Measurements from ENCODE around the gene GALNTL6. TPM values are rescaled to one million over a fixed set of nuclear protein-coding genes. Genes with fewer than 3 reads are reported as not detected.

GALNTL6 gene
- total RNA-seq, 1 experiment from 2014 or later: not detected

- no peak overlapping the region for H3K56ac ChIP-seq (ENCODE audit: insufficient read length, low read depth, low read length)
- H3K4me2 ChIP-seq (ENCODE audit: insufficient read depth, insufficient read length, low read length): no peak overlapping the region
- no peaks in the 10 kb centered on the region for H3K79me2 ChIP-seq (ENCODE audit: insufficient read depth, low read length)
- no peak overlapping the region for H2AK5ac ChIP-seq (ENCODE audit: insufficient read length, low read length)
- TF ChIP-seq CTCF (conservative IDR thresholded peaks at IDR 0.05): no peak
- H3K4me1 ChIP-seq (ENCODE audit: insufficient read depth, low read length): no peaks in the 10 kb centered on the region
- no peak overlapping the region for H3K27ac ChIP-seq (ENCODE audit: insufficient read length, low read depth, low read length)
- H3K27me3 ChIP-seq (ENCODE audit: insufficient read depth, low read length): no peaks in the 10 kb centered on the region
- H3K18ac ChIP-seq (ENCODE audit: insufficient read length, low read depth, low read length): no peak overlapping the region
- H3K9me3 Mint-ChIP-seq: peaks cover 0 to 8% of the 10 kb centered on the region in 2 experiments; a peak in 2 of 5 replicates
- H3K4me3 Mint-ChIP-seq: no peak overlapping the region
- no peaks in the 10 kb centered on the region for H4K20me1 ChIP-seq (ENCODE audit: control insufficient read depth, insufficient read depth, insufficient read length)
- H3K9me3 ChIP-seq (ENCODE audit: control insufficient read depth, low read depth, low read length): no peaks in the 10 kb centered on the region
- no peak overlapping the region for H2BK15ac ChIP-seq (ENCODE audit: low read depth, low read length)
- no peak overlapping the region for H4K5ac ChIP-seq (ENCODE audit: insufficient read length, low read depth, low read length)
- H2BK120ac ChIP-seq (ENCODE audit: low read depth, low read length, poor library complexity, severe bottlenecking): no peak overlapping the region
- H2BK5ac ChIP-seq (ENCODE audit: insufficient read length, low read length): no peak overlapping the region
- DNase-seq: no peak
- no peaks in the 10 kb centered on the region for H3K79me1 ChIP-seq (ENCODE audit: insufficient read depth, low read depth, low read length, poor library complexity, severe bottlenecking)
- H2BK20ac ChIP-seq (ENCODE audit: low read depth, low read length, poor library complexity, severe bottlenecking): no peak overlapping the region
- H3T11ph ChIP-seq (ENCODE audit: low read length): no peak overlapping the region
- H3K14ac ChIP-seq (ENCODE audit: insufficient read depth, low read length): no peak overlapping the region
- H3K4me1 Mint-ChIP-seq: peaks cover 0 to 2% of the 10 kb centered on the region in 2 experiments; a peak in 2 of 4 replicates
- WGBS (ENCODE audit: extremely low coverage, insufficient read length, low lambda C conversion rate): no CpG with 5 or more reads among the region's 4 CpGs
- no peak overlapping the region for H3K27ac Mint-ChIP-seq
- no peak overlapping the region for H4K91ac ChIP-seq (ENCODE audit: insufficient read length, low read depth, low read length)
- H3K27me3 Mint-ChIP-seq (ENCODE audit: low read depth): peaks cover 4% of the 10 kb centered on the region; the same call in 1 of the 2 replicates
- no peak overlapping the region for H2BK12ac ChIP-seq (ENCODE audit: insufficient read length, low read depth, low read length)
- H3K9ac ChIP-seq (ENCODE audit: extremely low read depth, insufficient read length, low read length): no peak overlapping the region
- no peaks in the 10 kb centered on the region; a peak in 1 of 7 replicates for H3K36me3 Mint-ChIP-seq (ENCODE audit: insufficient read depth in 1 of 3, low read depth in 3 of 3)
- H3K4ac ChIP-seq (ENCODE audit: low read depth, low read length): no peak overlapping the region
- H3K23me2 ChIP-seq (ENCODE audit: insufficient read length, low read depth, low read length, poor library complexity, severe bottlenecking): no peaks in the 10 kb centered on the region
- H2AFZ ChIP-seq (ENCODE audit: low read length): no peak overlapping the region
- H3K23ac ChIP-seq (ENCODE audit: insufficient read length, low read depth, low read length): no peak overlapping the region
- H4K8ac ChIP-seq (replicated peaks; ENCODE audit: insufficient read length, low read depth, low read length): no peak overlapping the region
Measured at GRCh38 chr4:172957216-172957615, 1144.0 kb downstream of the GALNTL6 start.
